OCI-LY7 (cell line): Measurements from ENCODE around the gene SLC45A3. TPM values are rescaled to one million over a fixed set of nuclear protein-coding genes. Genes with fewer than 3 reads are reported as not detected.

Source experiments
- BruUV-seq: library from RNA; stranded (reverse); fragments of 400-500 nt; replicated peaks from 2 replicates; lab custom pipeline; 2021; lab: Mats Ljungman, UMichigan
- CTCF ChIA-PET: fragments of 300-600 bp; sonication (Branson Sonifier 250); formaldehyde crosslinking; loops from one replicate; lab custom pipeline; 2022; ENCODE audit warnings: antibody characterized with exemption; ENCODE audit not compliant: unreplicated experiment; lab: Charles Lee
- POLR2A ChIA-PET: fragments of 300-600 bp; sonication (Branson Sonifier 250); formaldehyde crosslinking; loops from one replicate; lab custom pipeline; 2022; ENCODE audit warnings: antibody characterized with exemption; lab: Charles Lee
- DNase-seq: peaks from one replicate; pipeline ENCODE4 v3.0.0-alpha.2; 2015; ENCODE audit warnings: low spot score
- H2AFZ ChIP-seq: fragments of 200-600 bp; sonication (generic), shearing (Covaris generic); 2 replicates; pipeline ENCODE4 v1.6.1; 2014; ENCODE audit warnings: mild to moderate bottlenecking, antibody characterized with exemption, low read length, moderate library complexity
- H3K27ac ChIP-seq: fragments of 200-600 bp; sonication (generic); 2 replicates; pipeline ENCODE4 v1.5.1; 2014; ENCODE audit warnings: mixed run types, low read depth, mild to moderate bottlenecking, moderate library complexity, low read length, inconsistent platforms; ENCODE audit not compliant: poor library complexity, severe bottlenecking
- H3K36me3 ChIP-seq: fragments of 200-600 bp; sonication (generic); 2 replicates; pipeline ENCODE4 v1.6.1; 2014; ENCODE audit warnings: mild to moderate bottlenecking, antibody characterized with exemption, low read length, moderate library complexity, mixed read lengths; ENCODE audit not compliant: insufficient read depth
- H3K4me1 ChIP-seq: fragments of 200-600 bp; sonication (generic); 2 replicates; pipeline ENCODE4 v1.5.1; 2014; ENCODE audit warnings: mild to moderate bottlenecking, low read length; ENCODE audit not compliant: insufficient read depth, poor library complexity, severe bottlenecking
- H3K4me2 ChIP-seq: fragments of 200-600 bp; sonication (generic); 2 replicates; pipeline ENCODE4 v1.6.1; 2014; ENCODE audit warnings: mild to moderate bottlenecking, low read length
- H3K4me3 ChIP-seq: fragments of 200-600 bp; sonication (generic); 2 replicates; pipeline ENCODE4 v1.5.1; 2014; ENCODE audit warnings: mild to moderate bottlenecking, low read depth, low read length; ENCODE audit not compliant: poor library complexity, severe bottlenecking
- H3K79me2 ChIP-seq: fragments of 200-600 bp; sonication (generic); 2 replicates; pipeline ENCODE4 v1.6.1; 2016; ENCODE audit warnings: low read depth, mild to moderate bottlenecking, low read length, moderate library complexity, mixed read lengths; ENCODE audit not compliant: insufficient read depth
- H3K9me2 ChIP-seq: fragments of 200-600 bp; sonication (generic); 2 replicates; pipeline ENCODE4 v1.6.1; 2016; ENCODE audit warnings: mild to moderate bottlenecking, low read length, mixed read lengths; ENCODE audit not compliant: insufficient read depth
- H3K9me3 ChIP-seq: fragments of 200-600 bp; sonication (generic); 2 replicates; pipeline ENCODE4 v1.6.1; 2014; ENCODE audit warnings: mild to moderate bottlenecking, mixed run types, low read length, mixed read lengths
- H4K20me1 ChIP-seq: fragments of 200-600 bp; sonication (generic); 2 replicates; pipeline ENCODE4 v1.6.1; 2014; ENCODE audit warnings: mild to moderate bottlenecking, antibody characterized with exemption, low read length, moderate library complexity, mixed read lengths; ENCODE audit not compliant: insufficient read depth
- CTCF ChIP-seq: fragments of 200-600 bp; sonication (generic); conservative IDR thresholded peaks from 2 replicates; pipeline ENCODE4 v1.5.1; 2014; ENCODE audit warnings: mild to moderate bottlenecking, antibody characterized with exemption, low read length, moderate library complexity, mixed read lengths
- EZH2phosphoT487 ChIP-seq: fragments of 200-600 bp; sonication (generic); IDR thresholded peaks from 2 replicates; pipeline ENCODE4 v1.6.1; 2018; ENCODE audit warnings: low read depth, borderline replicate concordance, mild to moderate bottlenecking, mixed run types, antibody characterized with exemption, low read length, moderate library complexity, mixed read lengths
- intact Hi-C: fragments of 100-400 bp; cut with micrococcal nuclease; formaldehyde crosslinking; loops from one replicate; pipeline ENCODE4 v1.10.0; 2022; ENCODE audit not compliant: unreplicated experiment
- total RNA-seq, 2 experiments: library from RNA; depleted of rRNA in 1 of 2; stranded (reverse); fragments of >200 nt in 1 of 2; shearing (Covaris generic) in 1 of 2; gene quantifications; 2 replicates each; pipeline ENCODE4 v1.2.3, GENCODE V29; 2014 to 2022

The SLC45A3 gene
- total RNA-seq, 2 experiments from 2014 or later = 2.4 to 5.3 TPM

- H3K27ac ChIP-seq = no peak overlapping the region
- H3K9me2 ChIP-seq = no peaks in the 10 kb centered on the region
- intact Hi-C loops = loop anchor here (5.0 kb wide), 1 partner anchor 188 kb away; no protein-coding TSS in a partner anchor
- peaks cover 5% of the 10 kb centered on the region; the same call in 1 of the 2 replicates for H4K20me1 ChIP-seq
- peaks cover 10% of the 10 kb centered on the region for H3K4me1 ChIP-seq
- ChIA-PET CTCF (interaction anchor here (2.2 kb wide), 1 partner anchor 56 kb away, joined by 11 read pairs; no protein-coding TSS in a partner anchor), POLR2A (interaction anchor here (0.5 to 2.0 kb wide), 7 partner anchors 9 to 65 kb away, joined by 3 to 8 read pairs (median 4); no protein-coding TSS in a partner anchor)
- TF ChIP-seq EZH2phosphoT487 = no peak
- no peak for TF ChIP-seq CTCF
- peaks cover 81% of the 10 kb centered on the region for H3K36me3 ChIP-seq
- H3K4me3 ChIP-seq = no peak overlapping the region
- DNase-seq = no peak
- no peak overlapping the region for H3K4me2 ChIP-seq
- H2AFZ ChIP-seq = no peak overlapping the region
- no peaks in the 10 kb centered on the region for H3K9me3 ChIP-seq
- BruUV-seq = no TSS peak
- H3K79me2 ChIP-seq = no peaks in the 10 kb centered on the region
Measured at GRCh38 chr1:205714906-205715246, 34.6 kb upstream of the SLC45A3 start.

GRCh38 chr1:205714190-205714905, 34.0 kb upstream of the SLC45A3 start:
- H3K36me3 ChIP-seq = peaks cover 80% of the 10 kb centered on the region
- no peak overlapping the region for H2AFZ ChIP-seq
- H3K4me1 ChIP-seq = peaks cover 10% of the 10 kb centered on the region
- no peak overlapping the region for H3K27ac ChIP-seq
- no peaks in the 10 kb centered on the region for H3K79me2 ChIP-seq
- no peak for DNase-seq
- CTCF ChIA-PET = interaction anchor here (2.2 kb wide), 1 partner anchor 55 kb away, joined by 11 read pairs; no protein-coding TSS in a partner anchor
- H3K4me2 ChIP-seq = no peak overlapping the region
- BruUV-seq = no TSS peak
- no peaks in the 10 kb centered on the region for H3K9me3 ChIP-seq
- no peak overlapping the region for H3K4me3 ChIP-seq
- TF ChIP-seq CTCF = no peak
- no peak for TF ChIP-seq EZH2phosphoT487
- H3K9me2 ChIP-seq = no peaks in the 10 kb centered on the region
- H4K20me1 ChIP-seq = peaks cover 5% of the 10 kb centered on the region; the same call in 1 of the 2 replicates
- intact Hi-C loops = loop anchor here (5.0 kb wide), 1 partner anchor 187 kb away; no protein-coding TSS in a partner anchor
- POLR2A ChIA-PET = interaction anchor here (0.5 to 2.0 kb wide), 9 partner anchors 10 to 55 kb away, joined by 3 to 8 read pairs (median 4); no protein-coding TSS in a partner anchor
